Subcutaneous adipose tissue (tissue), 4 donors: Measurements from ENCODE around the gene EXOSC6. TPM values are rescaled to one million over a fixed set of nuclear protein-coding genes. Genes with fewer than 3 reads are reported as not detected.

ENCODE experiments used
- total RNA-seq, 4 donors: library from RNA; depleted of rRNA; stranded (reverse); fragments of >200 nt; gene quantifications; one replicate each; pipeline ENCODE4 v1.1.0, GENCODE V29; 2016
- TF ChIP-seq, protein P1 (sequence below): fragments of 450-650 bp; IDR thresholded peaks from one replicate; pipeline ENCODE4 v1.5.1; 2016; ENCODE audit warnings: low read depth, mild to moderate bottlenecking, control low read depth, antibody characterized with exemption, moderate library complexity

Gene EXOSC6
- total RNA-seq, 4 donors from 2014 or later: 12.7 to 18.9 (median 16.8) TPM

DNA sequence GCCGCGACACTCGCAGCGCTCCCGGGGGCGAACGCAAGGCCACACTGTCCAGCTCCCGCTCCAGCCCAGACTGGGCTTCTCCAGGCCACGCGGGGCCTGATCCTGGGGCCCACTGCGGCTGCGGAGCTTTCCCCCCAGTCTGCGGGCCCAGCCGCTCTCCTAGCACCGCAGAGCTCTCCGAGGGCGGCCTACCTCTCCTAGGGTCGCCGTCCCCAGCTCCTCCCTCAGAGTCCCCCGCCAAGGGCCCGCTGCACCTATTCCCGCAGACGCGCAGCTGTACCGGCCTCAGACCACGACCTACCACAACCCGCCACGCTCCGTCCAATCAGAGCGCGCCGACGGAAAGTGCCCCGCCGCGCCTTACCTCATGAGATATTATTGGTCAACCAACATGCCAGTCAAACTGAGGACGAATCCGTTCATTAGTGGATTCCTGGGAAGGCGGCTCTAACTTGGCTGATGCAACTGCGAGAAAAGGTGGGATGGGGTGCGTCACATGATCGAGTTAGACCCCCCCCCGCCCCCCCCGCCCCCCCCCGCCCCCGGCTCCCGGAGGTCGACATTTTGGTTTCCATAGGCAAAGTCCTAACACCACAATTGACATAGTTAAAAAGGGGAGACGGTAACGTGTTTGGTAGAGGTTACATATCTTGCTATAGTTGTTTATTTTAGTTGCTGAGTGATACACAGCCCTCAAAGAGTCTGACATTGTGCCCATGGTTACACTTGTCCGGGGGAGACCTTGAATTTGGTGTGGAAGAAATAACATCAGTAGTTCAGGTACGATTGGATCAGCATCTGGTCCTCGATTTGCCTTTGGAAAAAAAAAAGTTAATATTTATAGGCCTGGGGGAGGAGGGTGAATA lies 37.7 kb upstream of the EXOSC6 start, which contains the start of gene AARS1:
Gene AARS1, minus strand, starts transcription at position 278 of the 866 bp plus-strand sequence. CDS start 6,743 bp downstream, outside the sequence.
- TF ChIP-seq, protein P1, sequence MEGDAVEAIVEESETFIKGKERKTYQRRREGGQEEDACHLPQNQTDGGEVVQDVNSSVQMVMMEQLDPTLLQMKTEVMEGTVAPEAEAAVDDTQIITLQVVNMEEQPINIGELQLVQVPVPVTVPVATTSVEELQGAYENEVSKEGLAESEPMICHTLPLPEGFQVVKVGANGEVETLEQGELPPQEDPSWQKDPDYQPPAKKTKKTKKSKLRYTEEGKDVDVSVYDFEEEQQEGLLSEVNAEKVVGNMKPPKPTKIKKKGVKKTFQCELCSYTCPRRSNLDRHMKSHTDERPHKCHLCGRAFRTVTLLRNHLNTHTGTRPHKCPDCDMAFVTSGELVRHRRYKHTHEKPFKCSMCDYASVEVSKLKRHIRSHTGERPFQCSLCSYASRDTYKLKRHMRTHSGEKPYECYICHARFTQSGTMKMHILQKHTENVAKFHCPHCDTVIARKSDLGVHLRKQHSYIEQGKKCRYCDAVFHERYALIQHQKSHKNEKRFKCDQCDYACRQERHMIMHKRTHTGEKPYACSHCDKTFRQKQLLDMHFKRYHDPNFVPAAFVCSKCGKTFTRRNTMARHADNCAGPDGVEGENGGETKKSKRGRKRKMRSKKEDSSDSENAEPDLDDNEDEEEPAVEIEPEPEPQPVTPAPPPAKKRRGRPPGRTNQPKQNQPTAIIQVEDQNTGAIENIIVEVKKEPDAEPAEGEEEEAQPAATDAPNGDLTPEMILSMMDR: no peak

DNA sequence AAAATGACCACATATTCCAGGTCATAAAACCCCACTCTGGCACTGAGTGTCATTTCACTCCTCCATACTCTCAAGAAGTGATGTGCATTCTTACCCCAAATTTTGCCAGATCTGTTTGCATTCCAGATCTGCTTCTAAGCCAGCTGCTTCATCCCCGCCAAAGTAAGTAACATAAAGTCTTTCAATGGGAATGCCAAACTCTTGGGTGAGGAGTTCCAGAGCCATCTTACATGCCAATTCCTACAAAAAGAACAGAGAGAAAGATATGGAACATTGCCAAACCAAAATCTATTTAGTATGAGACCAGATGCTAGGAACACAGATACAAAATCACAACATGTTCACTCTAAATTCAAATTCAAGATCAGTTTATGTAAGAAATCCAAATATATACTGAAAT lies 24.7 kb upstream of the EXOSC6 start:
- TF ChIP-seq, protein P1: no peak

DNA sequence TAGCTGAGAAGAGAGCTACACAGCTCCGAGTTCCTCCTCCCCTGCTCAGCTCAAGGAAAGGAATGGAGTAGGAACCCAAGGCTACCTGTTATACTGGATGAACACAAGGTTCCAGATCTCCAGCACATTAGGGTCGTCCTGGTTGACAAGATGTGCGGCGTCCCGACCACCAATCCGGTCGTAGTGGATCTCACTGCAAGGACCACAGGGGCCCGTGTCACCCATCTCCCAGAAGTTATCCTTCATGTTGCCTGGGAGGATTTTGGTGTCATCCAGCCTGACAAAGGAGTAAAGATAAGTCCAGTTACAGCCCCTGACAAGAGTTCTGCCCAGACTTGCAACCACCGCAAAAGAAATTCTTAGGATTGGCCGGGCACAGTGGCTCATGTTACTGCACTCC lies 20.0 kb upstream of the EXOSC6 start:
- TF ChIP-seq, protein P1: no peak

DNA sequence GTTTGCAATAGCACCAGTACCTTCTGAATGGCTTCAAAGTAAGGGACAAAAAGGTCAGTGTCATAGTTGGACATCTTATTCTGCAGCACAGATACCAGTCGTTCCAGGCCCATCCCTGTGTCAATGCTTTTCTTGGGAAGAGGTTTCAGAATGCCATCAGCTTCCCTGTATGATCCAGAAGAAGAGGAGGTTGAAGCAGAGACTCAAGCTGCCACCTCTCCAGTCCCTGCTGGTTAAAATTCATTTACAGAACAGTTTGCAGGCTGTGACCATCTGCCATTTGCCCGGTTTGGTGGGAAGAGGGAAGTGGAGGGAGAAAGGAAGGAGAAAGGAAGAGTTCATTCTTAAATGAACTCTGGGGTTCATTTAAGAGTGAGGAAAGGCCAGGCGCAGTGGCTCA lies 18.4 kb upstream of the EXOSC6 start:
- TF ChIP-seq, protein P1: no peak

DNA sequence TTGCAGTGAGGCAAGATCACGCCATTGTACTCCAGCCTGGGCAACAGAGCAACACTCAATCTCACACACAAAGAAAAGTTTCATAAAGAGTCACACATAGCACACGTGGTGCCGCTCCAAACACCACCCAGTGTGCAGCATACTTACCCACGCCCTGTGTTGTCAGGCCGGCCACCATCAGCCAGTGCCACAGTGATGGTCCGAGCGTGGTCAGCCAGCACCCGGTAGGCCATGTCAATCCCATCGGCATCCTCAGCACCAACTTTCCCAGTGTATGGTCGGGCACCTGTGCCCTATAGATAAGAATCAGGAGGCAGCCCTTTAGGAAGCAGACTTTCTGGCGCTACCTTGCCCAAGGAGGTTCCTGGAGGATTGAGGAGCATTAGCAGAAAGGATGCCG lies 17.7 kb upstream of the EXOSC6 start:
- TF ChIP-seq, protein P1: no peak

DNA sequence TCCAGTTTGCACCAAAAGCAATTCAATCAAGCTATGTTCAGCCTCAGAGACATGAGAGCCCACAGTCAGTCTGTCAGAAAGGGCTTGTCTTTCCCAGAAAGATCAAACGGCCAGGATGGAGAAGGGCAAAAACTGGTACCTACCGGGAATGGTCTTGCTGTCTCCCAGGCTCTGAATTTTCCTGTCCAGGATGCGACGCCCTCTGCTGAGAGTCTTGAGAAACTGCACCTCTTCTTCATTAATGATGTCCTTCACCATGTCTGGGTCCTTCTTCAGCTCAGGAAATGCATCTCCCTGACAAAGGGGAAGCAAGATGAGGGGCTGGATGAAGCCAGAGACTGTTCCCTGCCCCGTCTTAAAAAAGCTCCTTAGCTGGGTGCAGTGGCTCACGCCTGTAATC lies 15.8 kb upstream of the EXOSC6 start:
- TF ChIP-seq, protein P1: no peak

DNA sequence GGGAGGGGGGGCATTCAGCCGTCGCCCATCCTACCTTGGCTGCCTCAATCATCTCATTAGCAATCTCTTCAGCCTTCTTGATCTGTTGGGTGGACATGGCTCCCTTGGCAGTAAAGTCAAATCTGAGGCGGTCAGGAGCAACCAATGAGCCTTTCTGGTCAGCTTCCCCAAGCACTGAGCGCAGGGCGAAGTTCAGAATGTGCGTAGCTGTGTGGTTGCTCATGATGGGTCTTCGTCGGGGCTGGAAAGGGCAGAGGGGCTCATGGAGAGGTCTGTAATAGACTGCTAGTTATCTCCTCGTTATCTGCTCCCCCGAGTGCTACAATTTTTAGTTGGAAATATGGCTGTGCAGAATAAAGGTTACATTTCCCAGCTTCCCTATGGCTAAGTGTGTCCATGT lies 7.2 kb upstream of the EXOSC6 start:
- TF ChIP-seq, protein P1: no peak
